Rectal smooth muscle tissue (tissue), 1 donor: ENCODE measurements around the gene GMDS.

Experiments used
- H3K27ac ChIP-seq: one replicate; pipeline ENCODE4 v1.7.0; 2013; ENCODE audit warnings: low read depth, low read length, inconsistent platforms
- H3K27me3 ChIP-seq: one replicate; pipeline ENCODE4 v1.7.0; 2013; ENCODE audit warnings: low read length; ENCODE audit not compliant: control insufficient read depth, insufficient read depth
- H3K36me3 ChIP-seq: one replicate; pipeline ENCODE4 v1.7.0; 2013; ENCODE audit warnings: low read length; ENCODE audit not compliant: control insufficient read depth, insufficient read depth
- H3K4me1 ChIP-seq: one replicate; pipeline ENCODE4 v1.7.0; 2013; ENCODE audit warnings: low read length; ENCODE audit not compliant: control insufficient read depth, insufficient read depth
- H3K4me3 ChIP-seq: one replicate; pipeline ENCODE4 v1.7.0; 2013; ENCODE audit warnings: low read length
- H3K9ac ChIP-seq: one replicate; pipeline ENCODE4 v1.7.0; 2013; ENCODE audit warnings: low read length

The GMDS gene

GRCh38 chr6:1995636-1996035, 249.8 kb downstream of the GMDS start:
- Histone ChIP-seq H3K9ac (no peak overlapping the region), H3K27me3 (no peaks in the 10 kb centered on the region), H3K27ac (no peak overlapping the region), H3K36me3 (no peaks in the 10 kb centered on the region), H3K4me3 (no peak overlapping the region), H3K4me1 (no peaks in the 10 kb centered on the region)

DNA sequence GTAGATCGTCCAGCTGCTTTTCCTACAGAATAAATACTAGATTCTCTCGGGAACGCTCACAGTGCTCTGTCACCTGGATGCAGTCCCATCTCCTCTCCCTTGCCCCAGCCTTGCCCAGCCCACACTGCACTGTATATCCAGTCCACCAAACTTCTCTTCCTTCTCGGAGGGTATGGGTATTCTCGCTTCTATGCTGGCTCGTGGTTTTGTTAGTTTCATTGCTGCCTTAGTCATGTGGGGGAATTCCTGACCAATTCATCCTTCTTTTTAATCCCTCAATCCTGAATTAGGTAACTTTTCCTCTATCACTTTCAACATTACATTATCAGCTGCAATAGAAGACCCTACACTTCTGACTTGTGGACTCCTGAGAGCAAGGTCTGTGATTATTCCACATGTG, 252.4 kb downstream of the GMDS start:
- Histone ChIP-seq H3K36me3 (no peaks in the 10 kb centered on the region), H3K27me3 (no peaks in the 10 kb centered on the region), H3K4me3 (no peak overlapping the region), H3K9ac (no peak overlapping the region), H3K27ac (no peak overlapping the region), H3K4me1 (no peaks in the 10 kb centered on the region)

- H3K4me3 ChIP-seq: no peak overlapping the region
- H3K27me3 ChIP-seq: no peaks in the 10 kb centered on the region
- H3K9ac ChIP-seq: no peak overlapping the region
- no peaks in the 10 kb centered on the region for H3K4me1 ChIP-seq
- no peak overlapping the region for H3K27ac ChIP-seq
- no peaks in the 10 kb centered on the region for H3K36me3 ChIP-seq
Observed at GRCh38 chr6:1991332-1991878, 254.0 kb downstream of the GMDS start.

DNA sequence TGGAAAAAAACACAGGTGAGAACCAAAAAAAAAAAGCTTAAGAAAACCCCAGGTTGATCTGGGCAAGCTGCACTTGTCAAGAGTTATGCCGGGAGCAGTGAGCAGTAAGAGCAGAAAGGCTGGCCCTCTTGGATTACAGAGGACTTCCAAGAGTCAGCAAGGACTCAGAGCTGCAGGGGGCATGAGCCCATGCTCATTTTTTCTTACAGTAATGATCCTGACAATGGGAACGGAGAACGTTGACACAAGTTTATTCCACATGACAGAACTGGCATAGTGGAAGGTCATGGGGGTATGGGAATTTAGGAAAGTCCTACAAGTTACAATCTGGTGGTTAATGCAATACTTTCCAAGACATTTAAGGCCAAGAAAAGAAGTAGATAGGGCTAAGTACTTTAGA, 256.6 kb downstream of the GMDS start:
- Histone ChIP-seq H3K4me1 (no peaks in the 10 kb centered on the region), H3K9ac (no peak overlapping the region), H3K27ac (no peak overlapping the region), H3K27me3 (no peaks in the 10 kb centered on the region), H3K36me3 (no peaks in the 10 kb centered on the region), H3K4me3 (no peak overlapping the region)

- Histone ChIP-seq H3K9ac (no peak overlapping the region), H3K36me3 (no peaks in the 10 kb centered on the region), H3K4me1 (no peaks in the 10 kb centered on the region), H3K4me3 (no peak overlapping the region), H3K27me3 (no peaks in the 10 kb centered on the region), H3K27ac (no peak overlapping the region)
Observed at GRCh38 chr6:1987640-1988039, 257.8 kb downstream of the GMDS start.

DNA sequence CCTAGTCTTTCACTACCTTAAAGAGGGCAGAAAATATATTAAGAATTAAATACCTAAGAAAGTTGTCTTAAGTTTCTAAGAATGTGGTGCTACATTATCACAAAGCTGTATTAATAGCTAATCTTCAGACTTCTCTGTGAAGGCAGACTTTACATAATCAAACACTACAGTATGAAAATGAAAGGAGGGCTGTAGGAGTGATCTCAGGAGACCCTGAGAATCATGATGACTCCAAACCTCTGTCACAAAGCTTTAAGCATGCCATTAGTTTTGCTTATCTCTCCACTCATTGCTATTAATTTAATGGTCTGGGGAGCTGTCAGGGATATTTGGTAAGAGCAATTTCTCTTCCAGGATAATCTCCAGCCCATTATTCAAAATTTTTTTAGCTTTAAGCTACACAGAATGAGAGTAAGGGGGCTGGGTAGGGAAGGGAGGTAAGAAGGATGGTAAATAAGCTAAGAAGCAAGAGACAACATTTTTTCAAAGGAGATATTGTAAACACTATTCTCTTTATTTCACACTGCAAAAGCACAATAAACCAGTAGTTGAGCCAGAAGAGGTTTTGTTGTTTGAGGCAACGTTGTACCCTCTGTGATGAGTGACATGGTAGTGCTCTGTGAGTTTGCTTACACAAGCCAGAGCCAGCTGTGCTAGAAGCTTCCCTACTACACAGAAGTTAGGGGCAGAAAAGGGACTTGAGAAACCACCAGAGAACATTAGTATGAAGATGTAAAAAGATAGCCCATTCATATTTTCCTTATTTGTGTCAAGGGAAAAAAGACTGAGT, 258.8 kb downstream of the GMDS start:
- Histone ChIP-seq H3K27ac (no peak overlapping the region), H3K9ac (no peak overlapping the region), H3K27me3 (no peaks in the 10 kb centered on the region), H3K4me3 (no peak overlapping the region), H3K36me3 (no peaks in the 10 kb centered on the region), H3K4me1 (no peaks in the 10 kb centered on the region)

- Histone ChIP-seq H3K27me3 (no peaks in the 10 kb centered on the region), H3K4me3 (no peak overlapping the region), H3K36me3 (no peaks in the 10 kb centered on the region), H3K4me1 (no peaks in the 10 kb centered on the region), H3K9ac (no peak overlapping the region), H3K27ac (no peak overlapping the region)
Observed at GRCh38 chr6:1984346-1984994, 260.9 kb downstream of the GMDS start.

GRCh38 chr6:1983850-1984249, 261.6 kb downstream of the GMDS start:
- H3K36me3 ChIP-seq: no peaks in the 10 kb centered on the region
- no peaks in the 10 kb centered on the region for H3K27me3 ChIP-seq
- no peaks in the 10 kb centered on the region for H3K4me1 ChIP-seq
- H3K9ac ChIP-seq: no peak overlapping the region
- H3K4me3 ChIP-seq: no peak overlapping the region
- no peak overlapping the region for H3K27ac ChIP-seq

DNA sequence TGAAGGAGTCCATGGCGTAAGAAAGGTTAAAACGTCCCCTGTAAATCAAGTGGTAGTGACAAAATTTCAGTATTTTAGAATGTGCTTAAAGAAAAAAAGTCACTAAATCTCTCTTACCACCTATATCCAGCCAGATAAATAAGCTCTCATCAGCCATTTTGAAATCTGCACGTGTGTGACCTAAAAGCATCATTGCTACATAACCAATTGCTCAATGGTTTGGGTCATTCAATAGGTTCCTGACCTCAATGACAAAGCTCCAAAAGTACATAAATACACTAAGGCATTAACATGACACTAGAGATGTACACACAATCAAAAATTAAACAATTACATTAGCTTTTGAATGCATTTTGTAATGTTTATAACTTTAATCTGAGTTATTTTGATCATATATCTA, 272.4 kb downstream of the GMDS start:
- Histone ChIP-seq H3K4me1 (no peaks in the 10 kb centered on the region), H3K27me3 (no peaks in the 10 kb centered on the region), H3K36me3 (no peaks in the 10 kb centered on the region), H3K4me3 (no peak overlapping the region), H3K27ac (no peak overlapping the region), H3K9ac (no peak overlapping the region)

DNA sequence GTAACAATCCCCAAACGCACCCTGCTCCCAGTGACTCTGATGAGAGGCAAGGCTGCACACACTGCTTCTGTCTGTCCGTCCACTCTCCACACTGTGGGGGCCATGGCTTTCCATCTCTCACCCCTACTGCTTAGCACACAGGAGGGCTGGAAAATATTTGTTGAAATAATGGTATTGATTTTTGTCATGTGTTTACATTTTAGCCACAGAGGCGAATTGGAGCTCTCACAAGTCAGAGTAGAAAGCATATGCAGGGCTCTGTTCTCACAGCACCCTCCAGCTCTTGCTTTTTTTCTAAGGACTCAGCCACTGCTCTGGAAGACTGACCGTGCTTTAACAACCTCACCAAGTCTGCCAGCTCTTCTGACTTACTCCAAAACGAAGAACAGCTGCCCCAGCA, 273.8 kb downstream of the GMDS start:
- no peaks in the 10 kb centered on the region for H3K4me1 ChIP-seq
- H3K9ac ChIP-seq: no peak overlapping the region
- H3K4me3 ChIP-seq: no peak overlapping the region
- H3K36me3 ChIP-seq: no peaks in the 10 kb centered on the region
- H3K27me3 ChIP-seq: no peaks in the 10 kb centered on the region
- no peak overlapping the region for H3K27ac ChIP-seq

DNA sequence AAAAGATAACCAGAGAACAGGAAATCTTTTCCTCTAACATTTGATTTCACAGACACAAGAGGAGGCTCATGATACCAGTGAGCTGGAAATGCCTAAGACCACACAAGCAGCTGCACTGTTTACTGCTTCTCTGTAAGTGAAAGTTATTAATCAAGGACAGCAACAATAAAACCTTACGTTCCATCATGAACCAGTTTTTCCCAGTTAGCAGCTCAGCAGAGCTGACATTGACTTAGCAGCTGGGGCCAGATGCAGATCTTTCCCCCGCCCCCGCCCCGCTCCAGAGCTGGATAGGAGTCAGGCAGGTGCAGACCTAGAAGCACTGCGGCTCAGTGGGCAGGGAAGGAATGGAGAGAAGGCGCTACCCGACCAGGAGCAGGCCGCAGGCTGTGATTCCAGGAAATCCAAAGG, 275.2 kb downstream of the GMDS start:
- H3K36me3 ChIP-seq: no peaks in the 10 kb centered on the region
- no peaks in the 10 kb centered on the region for H3K27me3 ChIP-seq
- H3K27ac ChIP-seq: no peak overlapping the region
- H3K4me3 ChIP-seq: no peak overlapping the region
- no peaks in the 10 kb centered on the region for H3K4me1 ChIP-seq
- H3K9ac ChIP-seq: no peak overlapping the region

GRCh38 chr6:1966713-1967112, 278.7 kb downstream of the GMDS start:
- H3K4me3 ChIP-seq: no peak overlapping the region
- H3K9ac ChIP-seq: no peak overlapping the region
- H3K36me3 ChIP-seq: no peaks in the 10 kb centered on the region
- H3K27ac ChIP-seq: no peak overlapping the region
- H3K27me3 ChIP-seq: no peaks in the 10 kb centered on the region
- no peaks in the 10 kb centered on the region for H3K4me1 ChIP-seq
